Measurements from ENCODE around the gene CHAT. TPM values are rescaled to one million over a fixed set of nuclear protein-coding genes. Genes with fewer than 3 reads are reported as not detected.

The CHAT gene
- total RNA-seq, 4 donors from 2014 or later: not detected

- H3K4me1 ChIP-seq: no peaks in the 10 kb centered on the region
- DNase-seq: no peak
- intact Hi-C loops (cut with DNase I; ENCODE audit: low total_unique reads): no loop called here
- no peaks in the 10 kb centered on the region for H3K27me3 ChIP-seq
- no peak overlapping the region for H3K4me3 ChIP-seq
- H3K27ac ChIP-seq: no peak overlapping the region
- no peak for TF ChIP-seq POLR2A (IDR thresholded peaks at IDR 0.05)
- TF ChIP-seq, protein P1, sequence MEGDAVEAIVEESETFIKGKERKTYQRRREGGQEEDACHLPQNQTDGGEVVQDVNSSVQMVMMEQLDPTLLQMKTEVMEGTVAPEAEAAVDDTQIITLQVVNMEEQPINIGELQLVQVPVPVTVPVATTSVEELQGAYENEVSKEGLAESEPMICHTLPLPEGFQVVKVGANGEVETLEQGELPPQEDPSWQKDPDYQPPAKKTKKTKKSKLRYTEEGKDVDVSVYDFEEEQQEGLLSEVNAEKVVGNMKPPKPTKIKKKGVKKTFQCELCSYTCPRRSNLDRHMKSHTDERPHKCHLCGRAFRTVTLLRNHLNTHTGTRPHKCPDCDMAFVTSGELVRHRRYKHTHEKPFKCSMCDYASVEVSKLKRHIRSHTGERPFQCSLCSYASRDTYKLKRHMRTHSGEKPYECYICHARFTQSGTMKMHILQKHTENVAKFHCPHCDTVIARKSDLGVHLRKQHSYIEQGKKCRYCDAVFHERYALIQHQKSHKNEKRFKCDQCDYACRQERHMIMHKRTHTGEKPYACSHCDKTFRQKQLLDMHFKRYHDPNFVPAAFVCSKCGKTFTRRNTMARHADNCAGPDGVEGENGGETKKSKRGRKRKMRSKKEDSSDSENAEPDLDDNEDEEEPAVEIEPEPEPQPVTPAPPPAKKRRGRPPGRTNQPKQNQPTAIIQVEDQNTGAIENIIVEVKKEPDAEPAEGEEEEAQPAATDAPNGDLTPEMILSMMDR (IDR thresholded peaks at IDR 0.05): no peak
- H3K9me3 ChIP-seq: no peaks in the 10 kb centered on the region
- H3K36me3 ChIP-seq: no peaks in the 10 kb centered on the region
Measured at GRCh38 chr10:49653273-49653929, 39.6 kb downstream of the CHAT start.

DNA sequence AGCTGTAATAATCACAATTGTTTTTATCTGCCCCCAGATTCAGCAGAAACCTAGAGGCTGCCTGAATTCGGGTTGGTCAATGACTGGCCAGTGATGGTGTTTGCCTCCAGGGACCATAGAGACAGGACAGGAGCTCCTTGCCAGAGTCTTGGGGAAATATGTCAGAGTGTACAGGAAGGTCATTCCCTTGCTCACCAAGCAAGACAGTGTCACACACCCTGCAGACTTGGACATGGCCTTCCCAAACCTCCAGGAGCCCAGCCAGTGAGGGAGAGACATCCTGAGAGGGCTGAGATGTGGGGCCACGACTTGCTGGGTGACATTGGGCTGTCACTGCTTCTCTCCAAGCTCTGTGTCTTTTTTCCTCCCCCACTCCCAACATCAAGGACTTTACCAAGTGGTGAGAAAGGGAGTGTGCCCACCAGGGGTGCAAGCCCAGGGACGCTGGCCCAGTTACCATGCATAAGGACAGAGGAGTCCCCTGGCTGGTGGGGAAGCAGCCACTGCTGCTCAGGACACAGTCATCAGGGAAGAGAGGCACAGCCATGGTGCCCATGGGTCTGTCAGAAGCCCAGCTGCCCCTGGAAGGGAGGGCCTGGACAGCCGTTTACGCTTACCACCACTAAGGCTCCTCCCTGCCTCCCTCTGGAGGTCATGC is 40.3 kb downstream of the CHAT start:
- TF ChIP-seq, protein P1 (IDR thresholded peaks at IDR 0.05): no peak
- TF ChIP-seq POLR2A (IDR thresholded peaks at IDR 0.05): no peak
- H3K27me3 ChIP-seq: no peaks in the 10 kb centered on the region
- no peak overlapping the region for H3K4me3 ChIP-seq
- no peaks in the 10 kb centered on the region for H3K4me1 ChIP-seq
- H3K27ac ChIP-seq: no peak overlapping the region
- no peaks in the 10 kb centered on the region for H3K9me3 ChIP-seq
- no peak for DNase-seq
- no peaks in the 10 kb centered on the region for H3K36me3 ChIP-seq
- intact Hi-C loops (cut with DNase I; ENCODE audit: low total_unique reads): no loop called here

DNA sequence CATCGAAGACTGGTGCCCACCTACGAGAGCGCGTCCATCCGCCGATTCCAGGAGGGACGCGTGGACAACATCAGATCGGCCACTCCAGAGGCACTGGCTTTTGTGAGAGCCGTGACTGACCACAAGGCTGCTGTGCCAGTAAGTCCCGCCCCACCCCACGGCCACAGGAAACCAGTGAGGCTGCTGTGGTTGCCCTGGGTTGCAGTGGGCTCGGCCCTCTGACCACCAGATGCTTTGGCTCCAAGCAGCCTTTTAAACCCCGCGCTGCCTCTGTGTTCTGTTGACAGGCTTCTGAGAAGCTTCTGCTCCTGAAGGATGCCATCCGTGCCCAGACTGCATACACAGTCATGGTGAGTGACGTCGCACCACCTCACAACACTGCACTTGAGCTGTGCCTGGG is 41.3 kb downstream of the CHAT start:
- intact Hi-C loops (cut with DNase I; ENCODE audit: low total_unique reads): no loop called here
- no peak for DNase-seq
- no peak overlapping the region for H3K4me3 ChIP-seq
- H3K36me3 ChIP-seq: no peaks in the 10 kb centered on the region
- TF ChIP-seq, protein P1 (IDR thresholded peaks at IDR 0.05): no peak
- TF ChIP-seq POLR2A (IDR thresholded peaks at IDR 0.05): no peak
- no peaks in the 10 kb centered on the region for H3K4me1 ChIP-seq
- no peak overlapping the region for H3K27ac ChIP-seq
- H3K27me3 ChIP-seq: no peaks in the 10 kb centered on the region
- H3K9me3 ChIP-seq: no peaks in the 10 kb centered on the region

GRCh38 chr10:49656845-49657493 is 43.1 kb downstream of the CHAT start:
- TF ChIP-seq, protein P1 (IDR thresholded peaks at IDR 0.05): no peak
- TF ChIP-seq POLR2A (IDR thresholded peaks at IDR 0.05): no peak
- DNase-seq: no peak
- Histone ChIP-seq H3K9me3 (no peaks in the 10 kb centered on the region), H3K27ac (no peak overlapping the region), H3K4me1 (no peaks in the 10 kb centered on the region), H3K27me3 (no peaks in the 10 kb centered on the region), H3K4me3 (no peak overlapping the region), H3K36me3 (no peaks in the 10 kb centered on the region)
- intact Hi-C loops (cut with DNase I; ENCODE audit: low total_unique reads): no loop called here

DNA sequence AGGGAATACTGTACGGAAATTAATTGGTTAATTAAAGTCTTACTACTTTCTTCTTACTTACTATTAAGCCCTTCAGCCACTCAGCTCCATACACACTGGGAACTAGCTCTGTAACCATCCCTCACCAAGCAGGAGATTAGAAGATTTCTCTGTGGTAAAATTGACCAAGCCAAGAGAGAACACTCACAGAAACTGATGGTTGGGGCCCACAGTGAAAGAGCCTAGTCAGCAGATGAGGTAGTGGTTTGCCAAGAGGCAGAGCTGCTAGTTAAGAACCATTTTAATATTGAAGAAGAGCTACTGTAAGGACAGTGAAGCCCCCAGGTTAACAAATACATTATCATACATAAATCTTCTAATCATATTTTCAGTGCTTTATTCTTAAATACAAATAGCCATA is 43.8 kb downstream of the CHAT start:
- H3K4me1 ChIP-seq: no peaks in the 10 kb centered on the region
- no peak for TF ChIP-seq POLR2A (IDR thresholded peaks at IDR 0.05)
- TF ChIP-seq, protein P1 (IDR thresholded peaks at IDR 0.05): no peak
- intact Hi-C loops (cut with DNase I; ENCODE audit: low total_unique reads): no loop called here

More for the DNA sequence above, 43.8 kb downstream of the CHAT start:
- H3K4me3 ChIP-seq: no peak overlapping the region
- no peaks in the 10 kb centered on the region for H3K36me3 ChIP-seq
- no peaks in the 10 kb centered on the region for H3K9me3 ChIP-seq
- no peaks in the 10 kb centered on the region for H3K27me3 ChIP-seq
- H3K27ac ChIP-seq: no peak overlapping the region
- no peak for DNase-seq
